ENCODE results near the gene FBLN7. TPM values are rescaled to one million over a fixed set of nuclear protein-coding genes. Genes with fewer than 3 reads are reported as not detected.
"Not testable (repeated sequence)": the region's sequence is repeated elsewhere in the genome, so short reads cannot be mapped to it uniquely, and the experiment has no call there.

The FBLN7 gene
- total and polyA plus RNA-seq, 2 experiments from 2014 or later = 1.6 to 1.7 TPM

DNA sequence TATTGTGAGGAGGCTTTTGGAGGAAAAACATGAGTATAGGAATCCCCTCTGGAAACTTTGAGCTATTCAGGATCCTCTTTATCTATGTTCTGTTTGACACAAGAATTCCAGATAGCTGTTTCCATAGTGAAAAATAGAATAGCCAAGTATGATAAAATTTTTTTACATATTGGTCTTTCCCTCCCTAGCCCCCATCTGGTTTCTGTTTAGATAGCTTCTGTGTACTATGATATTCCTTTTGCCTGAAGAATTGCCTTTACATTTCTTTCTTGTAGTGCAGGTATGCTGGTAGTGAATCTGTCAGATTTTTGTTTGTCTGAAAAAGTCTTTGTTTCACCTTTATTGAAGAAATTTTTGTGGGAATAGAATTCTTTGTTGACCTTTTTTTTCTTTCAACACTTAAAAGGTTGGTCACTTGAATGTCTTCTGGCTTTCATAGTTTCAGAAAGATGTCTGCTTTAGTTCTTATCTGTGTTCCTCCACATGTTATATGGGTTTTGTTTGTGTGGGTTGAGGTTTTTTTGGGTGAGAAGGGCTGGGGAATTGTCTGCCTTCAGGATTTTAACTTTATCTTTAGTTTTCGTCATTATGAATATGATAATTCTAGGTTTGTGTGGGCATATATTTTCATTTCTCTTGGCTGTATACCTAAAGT, 29.9 kb upstream of the FBLN7 start:
- H4K20me1 ChIP-seq (ENCODE audit: insufficient read depth, poor library complexity, severe bottlenecking) = no peaks in the 10 kb centered on the region
- no peaks in the 10 kb centered on the region for H3K79me2 ChIP-seq
- H3K9me3 ChIP-seq (ENCODE audit: low read depth) = peaks cover 7% of the 10 kb centered on the region
- no peak overlapping the region for H3K4me3 ChIP-seq
- H3K9me2 ChIP-seq (replicated peaks; ENCODE audit: insufficient read depth) = no peaks in the 10 kb centered on the region
- no peaks in the 10 kb centered on the region for H3K36me3 ChIP-seq (replicated peaks; ENCODE audit: insufficient read depth, low read depth)
- no peak overlapping the region for H2AFZ ChIP-seq
- H3K27ac ChIP-seq = no peak overlapping the region
- 95% methylated on average over 1 of the region's 1 CpG for WGBS (ENCODE audit: low lambda C conversion rate, missing lambda C conversion rate)
- no peak for DNase-seq (ENCODE audit: low spot score)
- H3K4me1 ChIP-seq (ENCODE audit: insufficient read depth) = no peaks in the 10 kb centered on the region
- H3K27me3 ChIP-seq = no peaks in the 10 kb centered on the region
- H3K4me2 ChIP-seq = no peak overlapping the region
- TF ChIP-seq EZH2phosphoT487 (IDR thresholded peaks at IDR 0.05; ENCODE audit: low read depth, severe bottlenecking, unreplicated experiment) (no peak), EZH2 (IDR thresholded peaks at IDR 0.05; ENCODE audit: borderline replicate concordance) (no peak)
- TF ChIP-seq, protein P1, sequence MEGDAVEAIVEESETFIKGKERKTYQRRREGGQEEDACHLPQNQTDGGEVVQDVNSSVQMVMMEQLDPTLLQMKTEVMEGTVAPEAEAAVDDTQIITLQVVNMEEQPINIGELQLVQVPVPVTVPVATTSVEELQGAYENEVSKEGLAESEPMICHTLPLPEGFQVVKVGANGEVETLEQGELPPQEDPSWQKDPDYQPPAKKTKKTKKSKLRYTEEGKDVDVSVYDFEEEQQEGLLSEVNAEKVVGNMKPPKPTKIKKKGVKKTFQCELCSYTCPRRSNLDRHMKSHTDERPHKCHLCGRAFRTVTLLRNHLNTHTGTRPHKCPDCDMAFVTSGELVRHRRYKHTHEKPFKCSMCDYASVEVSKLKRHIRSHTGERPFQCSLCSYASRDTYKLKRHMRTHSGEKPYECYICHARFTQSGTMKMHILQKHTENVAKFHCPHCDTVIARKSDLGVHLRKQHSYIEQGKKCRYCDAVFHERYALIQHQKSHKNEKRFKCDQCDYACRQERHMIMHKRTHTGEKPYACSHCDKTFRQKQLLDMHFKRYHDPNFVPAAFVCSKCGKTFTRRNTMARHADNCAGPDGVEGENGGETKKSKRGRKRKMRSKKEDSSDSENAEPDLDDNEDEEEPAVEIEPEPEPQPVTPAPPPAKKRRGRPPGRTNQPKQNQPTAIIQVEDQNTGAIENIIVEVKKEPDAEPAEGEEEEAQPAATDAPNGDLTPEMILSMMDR (IDR thresholded peaks at IDR 0.05; ENCODE audit: poor library complexity) = no peak

DNA sequence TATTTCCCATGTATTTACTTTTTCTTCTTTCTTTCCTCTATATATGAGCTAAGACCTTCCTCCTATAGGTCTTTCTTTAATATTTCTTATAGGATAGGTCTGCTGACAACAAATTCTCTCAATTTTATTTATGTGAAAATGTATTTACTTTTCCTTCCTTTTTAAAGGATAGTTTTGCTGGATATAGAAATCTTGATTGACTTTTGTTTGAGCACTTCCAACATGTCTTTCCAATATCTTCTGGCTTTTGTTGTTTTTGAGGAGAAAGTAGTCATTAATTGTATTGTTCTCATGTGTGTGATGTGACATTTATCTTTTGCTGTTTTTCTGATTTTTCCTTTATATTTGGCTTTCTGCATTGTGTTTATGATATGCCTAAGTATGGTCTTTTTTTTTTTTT, 28.9 kb upstream of the FBLN7 start:
- no peaks in the 10 kb centered on the region for H3K4me1 ChIP-seq (ENCODE audit: insufficient read depth)
- no peak overlapping the region for H3K4me2 ChIP-seq
- TF ChIP-seq EZH2phosphoT487 (IDR thresholded peaks at IDR 0.05; ENCODE audit: low read depth, severe bottlenecking, unreplicated experiment) (no peak), EZH2 (IDR thresholded peaks at IDR 0.05; ENCODE audit: borderline replicate concordance) (no peak)
- TF ChIP-seq, protein P1 (IDR thresholded peaks at IDR 0.05; ENCODE audit: poor library complexity) = no peak
- H3K9me3 ChIP-seq (ENCODE audit: low read depth) = peaks cover 7% of the 10 kb centered on the region
- no peaks in the 10 kb centered on the region for H3K27me3 ChIP-seq
- no peak for DNase-seq (ENCODE audit: low spot score)
- H3K27ac ChIP-seq = no peak overlapping the region
- H3K9me2 ChIP-seq (replicated peaks; ENCODE audit: insufficient read depth) = no peaks in the 10 kb centered on the region
- no peaks in the 10 kb centered on the region for H4K20me1 ChIP-seq (ENCODE audit: insufficient read depth, poor library complexity, severe bottlenecking)
- no peak overlapping the region for H2AFZ ChIP-seq
- H3K79me2 ChIP-seq = no peaks in the 10 kb centered on the region
- H3K36me3 ChIP-seq (replicated peaks; ENCODE audit: insufficient read depth, low read depth) = no peaks in the 10 kb centered on the region
- no peak overlapping the region for H3K4me3 ChIP-seq

DNA sequence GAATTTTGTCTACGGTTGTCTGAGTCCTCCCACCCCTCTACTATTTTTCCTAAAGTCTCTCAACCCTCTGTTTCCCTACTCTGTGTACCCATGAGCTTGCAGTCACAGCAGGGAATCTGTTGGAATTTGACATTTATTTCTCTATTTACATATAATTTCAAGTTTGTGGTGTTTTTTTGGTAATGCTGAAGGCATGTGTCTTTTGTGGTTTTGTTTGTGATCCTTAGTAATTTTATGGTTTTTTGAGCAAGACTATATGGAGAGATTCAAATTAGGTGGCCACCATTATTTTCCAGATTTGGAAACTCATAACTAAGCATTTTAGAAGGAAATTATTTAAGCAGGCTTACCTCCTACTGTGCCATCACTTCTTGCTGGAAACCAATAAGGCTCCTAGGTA, 27.2 kb upstream of the FBLN7 start:
- TF ChIP-seq EZH2phosphoT487 (IDR thresholded peaks at IDR 0.05; ENCODE audit: low read depth, severe bottlenecking, unreplicated experiment) (no peak), EZH2 (IDR thresholded peaks at IDR 0.05; ENCODE audit: borderline replicate concordance) (no peak)
- TF ChIP-seq, protein P1 (IDR thresholded peaks at IDR 0.05; ENCODE audit: poor library complexity) = no peak
- no peaks in the 10 kb centered on the region for H4K20me1 ChIP-seq (ENCODE audit: insufficient read depth, poor library complexity, severe bottlenecking)
- H3K36me3 ChIP-seq (replicated peaks; ENCODE audit: insufficient read depth, low read depth) = no peaks in the 10 kb centered on the region
- no peaks in the 10 kb centered on the region for H3K27me3 ChIP-seq
- WGBS (ENCODE audit: low lambda C conversion rate, missing lambda C conversion rate) = 100% methylated on average over 1 of the region's 1 CpG
- no peaks in the 10 kb centered on the region for H3K4me1 ChIP-seq (ENCODE audit: insufficient read depth)
- H3K79me2 ChIP-seq = no peaks in the 10 kb centered on the region
- no peak for DNase-seq (ENCODE audit: low spot score)
- no peak overlapping the region for H3K4me2 ChIP-seq
- H2AFZ ChIP-seq = no peak overlapping the region
- H3K9me3 ChIP-seq (ENCODE audit: low read depth) = peaks cover 7% of the 10 kb centered on the region
- no peaks in the 10 kb centered on the region for H3K9me2 ChIP-seq (replicated peaks; ENCODE audit: insufficient read depth)
- no peak overlapping the region for H3K27ac ChIP-seq
- H3K4me3 ChIP-seq = no peak overlapping the region

DNA sequence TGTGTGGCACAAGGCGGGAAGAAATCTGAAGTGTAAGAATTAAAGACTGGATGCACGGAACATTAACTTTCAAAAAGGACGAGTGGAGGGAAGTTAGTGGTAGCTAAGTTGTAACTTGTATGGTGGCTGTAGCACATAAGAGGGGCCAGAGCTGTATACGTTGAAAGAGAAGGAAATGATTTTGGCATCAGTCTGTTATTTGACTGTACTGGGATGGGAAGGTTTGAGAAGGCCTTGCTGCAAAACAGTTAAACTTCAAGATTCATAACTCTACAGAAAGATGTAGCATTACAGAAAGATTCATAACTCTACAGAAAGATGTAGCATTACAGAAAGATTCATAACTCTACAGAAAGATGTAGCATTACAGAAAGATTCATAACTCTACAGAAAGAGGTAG, 24.8 kb upstream of the FBLN7 start:
- not testable (repeated sequence) for H3K9me2 ChIP-seq (replicated peaks; ENCODE audit: insufficient read depth); H3K4me1 ChIP-seq (ENCODE audit: insufficient read depth); H3K79me2 ChIP-seq; H3K4me2 ChIP-seq; DNase-seq (ENCODE audit: low spot score); H3K27ac ChIP-seq; H3K36me3 ChIP-seq (replicated peaks; ENCODE audit: insufficient read depth, low read depth); H3K9me3 ChIP-seq (ENCODE audit: low read depth); H3K4me3 ChIP-seq; H4K20me1 ChIP-seq (ENCODE audit: insufficient read depth, poor library complexity, severe bottlenecking); H2AFZ ChIP-seq; H3K27me3 ChIP-seq
- 99% methylated on average over 4 of the region's 4 CpGs for WGBS (ENCODE audit: low lambda C conversion rate, missing lambda C conversion rate)

Measured in hepatocyte (in vitro differentiated cells).